ENCODE data around the gene TBC1D22A. TPM values are rescaled to one million over a fixed set of nuclear protein-coding genes. Genes with fewer than 3 reads are reported as not detected.

The TBC1D22A gene
- total and polyA plus RNA-seq, 4 donors = 4.1 to 12.4 (median 8.4) TPM

- TF ChIP-seq CTCF (IDR thresholded peaks at IDR 0.05; ENCODE audit: low read depth, low read length, missing input control) (no peak), NR2F2 (IDR thresholded peaks at IDR 0.05) (no peak), ZBTB33 (IDR thresholded peaks at IDR 0.05) (no peak), FOXA2 (IDR thresholded peaks at IDR 0.05) (no peak), EGR1 (IDR thresholded peaks at IDR 0.05; ENCODE audit: low read depth in 2 of 2) (no peak), REST (IDR thresholded peaks at IDR 0.05) (no peak), TAF1 (conservative IDR thresholded peaks at IDR 0.05) (no peak)
- WGBS = 96% methylated on average over 8 of the region's 8 CpGs
- Histone ChIP-seq H3K9ac (ENCODE audit: low read depth in 1 of 2, low read length in 2 of 2) (no peak overlapping the region), H3K36me3 (ENCODE audit: control insufficient read depth in 4 of 4, insufficient read depth in 3 of 4, low read depth in 1 of 4, low read length in 3 of 4) (no peaks in the 10 kb centered on the region), H3K27ac (ENCODE audit: low read depth in 1 of 2, low read length in 2 of 2) (no peak overlapping the region), H3K27me3 (ENCODE audit: control insufficient read depth in 4 of 4, insufficient read depth in 4 of 4, low read length in 3 of 4) (no peaks in the 10 kb centered on the region), H3K4me3 (ENCODE audit: low read depth in 1 of 3, low read length in 3 of 3) (no peak overlapping the region), H3K9me3 (ENCODE audit: control insufficient read depth in 4 of 4, low read length in 3 of 4) (no peaks in the 10 kb centered on the region), H3K4me1 (ENCODE audit: control insufficient read depth in 4 of 4, insufficient read depth in 4 of 4, low read length in 3 of 4) (peaks cover 0 to 3% (median 0%) of the 10 kb centered on the region in 4 donors)
- DNase-seq (ENCODE audit: low spot score) = no peak
These were observed 223.0 kb downstream of the TBC1D22A start for GRCh38 chr22:46985507-46985882.

- Histone ChIP-seq H3K27me3 (ENCODE audit: control insufficient read depth in 4 of 4, insufficient read depth in 4 of 4, low read length in 3 of 4) (no peaks in the 10 kb centered on the region), H3K27ac (ENCODE audit: low read depth in 1 of 2, low read length in 2 of 2) (no peak overlapping the region), H3K4me3 (ENCODE audit: low read depth in 1 of 3, low read length in 3 of 3) (no peak overlapping the region), H3K4me1 (ENCODE audit: control insufficient read depth in 4 of 4, insufficient read depth in 4 of 4, low read length in 3 of 4) (peaks cover 0 to 3% (median 0%) of the 10 kb centered on the region in 4 donors), H3K9me3 (ENCODE audit: control insufficient read depth in 4 of 4, low read length in 3 of 4) (no peaks in the 10 kb centered on the region), H3K9ac (ENCODE audit: low read depth in 1 of 2, low read length in 2 of 2) (no peak overlapping the region), H3K36me3 (ENCODE audit: control insufficient read depth in 4 of 4, insufficient read depth in 3 of 4, low read depth in 1 of 4, low read length in 3 of 4) (peaks cover 0 to 7% (median 3%) of the 10 kb centered on the region in 4 donors)
- over 99% methylated on average over 11 of the region's 11 CpGs for WGBS
- DNase-seq (ENCODE audit: low spot score) = no peak
- TF ChIP-seq FOXA2 (IDR thresholded peaks at IDR 0.05) (no peak), REST (IDR thresholded peaks at IDR 0.05) (no peak), TAF1 (conservative IDR thresholded peaks at IDR 0.05) (no peak), EGR1 (IDR thresholded peaks at IDR 0.05; ENCODE audit: low read depth in 2 of 2) (no peak), GABPA (IDR thresholded peaks at IDR 0.05 in 1 of 2, conservative IDR thresholded peaks at IDR 0.05 in 1 of 2) (no peak), HNF4G (IDR thresholded peaks at IDR 0.05) (no peak), ATF3 (IDR thresholded peaks at IDR 0.05) (no peak), CTCF (IDR thresholded peaks at IDR 0.05; ENCODE audit: low read depth, low read length, missing input control) (no peak), HNF4A (conservative IDR thresholded peaks at IDR 0.05) (no peak), JUND (IDR thresholded peaks at IDR 0.05) (no peak), RXRA (IDR thresholded peaks at IDR 0.05) (no peak), YY1 (IDR thresholded peaks at IDR 0.05) (no peak), SP1 (IDR thresholded peaks at IDR 0.05) (no peak), MAX (IDR thresholded peaks at IDR 0.05) (no peak), FOXA1 (IDR thresholded peaks at IDR 0.05) (no peak), NR2F2 (IDR thresholded peaks at IDR 0.05) (no peak)
These were observed 224.3 kb downstream of the TBC1D22A start for GRCh38 chr22:46986788-46987187.
